ENCODE measurements around the gene DPM1.
A peak's percentile ranks its signal among the peaks of the same experiment; 100 is the strongest.

Gene DPM1

DNA sequence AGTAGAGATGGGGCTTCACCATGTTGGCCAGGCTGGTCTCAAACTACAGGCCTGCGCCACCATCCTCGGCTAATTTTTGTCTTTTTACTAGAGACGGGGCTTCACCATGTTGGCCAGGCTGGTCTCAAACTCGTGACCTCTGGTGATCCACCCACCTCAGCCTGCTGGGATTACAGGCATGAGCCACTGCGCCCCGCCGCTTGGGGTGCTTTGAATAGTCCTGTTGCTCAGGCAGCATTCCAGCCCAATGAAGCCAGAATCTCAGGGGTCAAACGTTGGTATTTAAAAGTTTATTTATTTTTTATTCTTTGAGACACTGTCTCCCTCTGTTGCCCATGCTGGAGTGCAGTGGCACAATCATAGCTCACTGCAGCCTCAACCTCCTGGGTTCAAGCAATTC lies 11.6 kb upstream of the DPM1 start:
- TF ChIP-seq, protein P1, sequence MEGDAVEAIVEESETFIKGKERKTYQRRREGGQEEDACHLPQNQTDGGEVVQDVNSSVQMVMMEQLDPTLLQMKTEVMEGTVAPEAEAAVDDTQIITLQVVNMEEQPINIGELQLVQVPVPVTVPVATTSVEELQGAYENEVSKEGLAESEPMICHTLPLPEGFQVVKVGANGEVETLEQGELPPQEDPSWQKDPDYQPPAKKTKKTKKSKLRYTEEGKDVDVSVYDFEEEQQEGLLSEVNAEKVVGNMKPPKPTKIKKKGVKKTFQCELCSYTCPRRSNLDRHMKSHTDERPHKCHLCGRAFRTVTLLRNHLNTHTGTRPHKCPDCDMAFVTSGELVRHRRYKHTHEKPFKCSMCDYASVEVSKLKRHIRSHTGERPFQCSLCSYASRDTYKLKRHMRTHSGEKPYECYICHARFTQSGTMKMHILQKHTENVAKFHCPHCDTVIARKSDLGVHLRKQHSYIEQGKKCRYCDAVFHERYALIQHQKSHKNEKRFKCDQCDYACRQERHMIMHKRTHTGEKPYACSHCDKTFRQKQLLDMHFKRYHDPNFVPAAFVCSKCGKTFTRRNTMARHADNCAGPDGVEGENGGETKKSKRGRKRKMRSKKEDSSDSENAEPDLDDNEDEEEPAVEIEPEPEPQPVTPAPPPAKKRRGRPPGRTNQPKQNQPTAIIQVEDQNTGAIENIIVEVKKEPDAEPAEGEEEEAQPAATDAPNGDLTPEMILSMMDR (IDR thresholded peaks at IDR 0.05; ENCODE audit: borderline replicate concordance, control extremely low read depth, extremely low read depth, insufficient read depth, missing control alignments): no peak
- no peak for DNase-seq (ENCODE audit: low spot score)
- in situ Hi-C loops (cut with MboI; ENCODE audit: low sequenced_read_pairs, unreplicated experiment): no loop called here

DNA sequence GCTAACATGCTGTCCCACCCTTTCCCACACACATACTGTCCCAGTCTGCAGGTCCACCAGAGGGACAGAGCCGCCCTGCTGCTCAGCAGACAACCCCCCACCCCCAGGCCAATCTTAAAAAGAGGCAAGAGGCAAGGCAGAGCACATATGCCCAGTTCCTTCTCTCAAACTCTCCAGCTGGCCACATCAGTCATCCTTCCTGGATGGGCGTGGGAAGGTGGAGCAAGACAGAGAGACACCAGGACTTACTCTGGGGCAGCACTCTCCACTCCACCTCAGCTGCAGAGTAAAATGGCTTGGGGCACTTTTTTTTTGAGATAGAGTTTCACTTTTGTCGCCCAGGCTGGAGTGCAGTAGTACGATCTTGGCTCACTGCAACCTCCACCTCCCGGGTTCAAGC lies 11.1 kb upstream of the DPM1 start:
- in situ Hi-C loops (cut with MboI; ENCODE audit: low sequenced_read_pairs, unreplicated experiment): no loop called here
- DNase-seq (ENCODE audit: low spot score): no peak
- TF ChIP-seq, protein P1 (IDR thresholded peaks at IDR 0.05; ENCODE audit: borderline replicate concordance, control extremely low read depth, extremely low read depth, insufficient read depth, missing control alignments): no peak

DNA sequence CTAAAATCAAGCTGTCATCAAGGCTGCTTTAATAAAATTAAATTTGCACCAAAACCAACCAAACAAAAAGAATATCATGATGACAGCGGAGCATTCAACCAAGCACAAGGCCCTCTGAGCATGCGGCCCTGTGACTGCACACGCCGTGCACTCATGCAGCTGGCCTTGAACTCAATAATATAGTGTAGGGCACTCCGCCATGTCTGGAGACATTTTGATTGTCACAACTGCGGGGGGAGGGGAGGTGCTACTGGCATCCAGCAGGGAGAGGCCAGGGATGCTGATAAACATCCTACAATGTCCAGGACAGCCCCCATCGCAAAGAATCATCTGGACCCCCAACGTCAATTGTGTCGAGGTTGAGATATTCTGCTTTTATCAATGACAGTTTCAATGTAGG lies 10.0 kb upstream of the DPM1 start:
- DNase-seq (ENCODE audit: low spot score): no peak
- TF ChIP-seq, protein P1 (IDR thresholded peaks at IDR 0.05; ENCODE audit: borderline replicate concordance, control extremely low read depth, extremely low read depth, insufficient read depth, missing control alignments): no peak
- in situ Hi-C loops (cut with MboI; ENCODE audit: low sequenced_read_pairs, unreplicated experiment): no loop called here

DNA sequence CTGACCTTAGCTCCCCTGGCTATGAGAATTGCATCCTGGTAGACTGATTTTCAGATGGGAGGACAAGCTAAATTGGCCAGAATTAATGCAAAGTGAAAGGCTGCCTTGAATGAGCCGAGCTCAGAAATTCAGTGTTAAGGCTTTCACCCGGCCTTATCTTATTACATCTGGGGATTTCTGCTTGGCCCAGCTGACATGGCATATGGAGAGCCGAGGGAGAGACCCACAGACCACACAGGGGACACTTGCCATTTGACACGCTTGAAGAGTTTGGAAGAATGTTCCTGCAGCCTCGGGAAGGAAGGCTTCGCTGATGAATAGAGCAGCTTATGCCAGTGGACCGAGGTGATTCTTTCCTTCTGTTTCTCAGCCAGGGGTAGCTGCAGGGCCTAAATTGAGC lies 9.3 kb upstream of the DPM1 start:
- no peak for DNase-seq (ENCODE audit: low spot score)
- in situ Hi-C loops (cut with MboI; ENCODE audit: low sequenced_read_pairs, unreplicated experiment): no loop called here
- TF ChIP-seq, protein P1 (IDR thresholded peaks at IDR 0.05; ENCODE audit: borderline replicate concordance, control extremely low read depth, extremely low read depth, insufficient read depth, missing control alignments): no peak

DNA sequence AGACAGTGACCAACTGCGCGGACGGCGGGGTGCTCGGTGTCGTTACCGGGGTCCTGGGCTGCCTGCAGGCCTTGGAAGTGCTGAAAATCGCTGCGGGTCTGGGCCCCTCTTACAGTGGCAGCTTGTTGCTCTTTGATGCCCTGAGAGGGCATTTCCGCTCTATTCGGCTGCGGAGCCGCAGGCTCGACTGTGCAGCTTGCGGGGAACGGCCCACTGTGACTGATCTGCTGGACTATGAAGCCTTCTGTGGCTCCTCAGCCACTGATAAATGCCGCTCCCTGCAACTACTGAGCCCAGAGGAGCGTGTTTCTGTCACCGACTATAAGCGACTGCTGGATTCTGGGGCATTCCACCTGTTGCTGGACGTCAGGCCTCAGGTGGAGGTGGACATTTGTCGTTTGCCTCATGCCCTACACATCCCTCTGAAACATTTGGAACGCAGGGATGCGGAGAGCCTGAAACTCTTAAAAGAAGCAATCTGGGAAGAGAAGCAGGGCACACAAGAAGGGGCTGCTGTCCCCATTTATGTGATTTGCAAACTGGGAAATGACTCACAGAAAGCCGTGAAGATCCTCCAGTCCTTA lies 1.3 kb upstream of the DPM1 start:
- TF ChIP-seq, protein P1 (IDR thresholded peaks at IDR 0.05; ENCODE audit: borderline replicate concordance, control extremely low read depth, extremely low read depth, insufficient read depth, missing control alignments): no peak
- no peak for DNase-seq (ENCODE audit: low spot score)
- in situ Hi-C loops (cut with MboI; ENCODE audit: low sequenced_read_pairs, unreplicated experiment): no loop called here

DNA sequence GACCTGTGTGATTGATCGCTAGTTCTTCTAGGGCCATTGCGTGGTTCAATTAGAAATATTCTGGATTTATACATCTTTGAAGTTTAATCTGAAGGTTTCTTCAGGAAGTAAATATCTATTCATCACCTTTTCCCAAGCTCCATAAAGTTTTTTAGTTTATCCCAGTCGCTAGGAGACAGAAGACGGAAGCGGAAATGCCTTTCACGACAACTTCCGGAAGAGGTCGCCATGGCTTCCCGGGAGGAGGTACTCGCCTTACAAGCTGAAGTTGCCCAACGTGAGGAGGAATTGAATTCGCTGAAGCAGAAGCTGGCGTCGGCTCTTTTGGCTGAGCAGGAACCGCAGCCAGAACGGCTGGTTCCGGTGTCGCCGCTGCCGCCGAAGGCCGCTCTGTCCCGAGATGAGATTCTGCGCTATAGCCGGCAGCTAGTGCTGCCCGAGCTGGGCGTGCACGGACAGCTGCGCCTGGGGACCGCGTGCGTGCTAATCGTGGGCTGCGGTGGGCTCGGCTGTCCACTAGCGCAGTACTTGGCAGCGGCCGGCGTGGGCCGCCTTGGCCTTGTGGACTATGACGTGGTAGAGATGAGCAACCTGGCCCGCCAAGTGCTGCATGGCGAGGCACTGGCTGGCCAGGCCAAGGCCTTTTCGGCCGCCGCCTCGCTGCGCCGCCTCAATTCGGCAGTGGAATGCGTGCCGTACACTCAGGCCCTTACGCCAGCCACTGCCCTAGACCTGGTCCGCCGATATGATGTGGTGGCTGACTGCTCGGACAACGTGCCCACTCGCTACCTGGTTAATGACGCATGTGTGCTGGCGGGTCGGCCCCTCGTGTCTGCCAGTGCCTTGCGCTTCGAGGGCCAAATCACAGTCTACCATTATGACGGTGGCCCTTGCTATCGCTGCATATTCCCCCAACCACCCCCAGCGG lies 547 bp upstream of the DPM1 start, which contains the start of gene MOCS3:
Gene MOCS3 (plus strand): TSS at position 204 of the 928 bp plus-strand sequence. CDS start 25 bp downstream, at position 229.
- in situ Hi-C loops (cut with MboI; ENCODE audit: low sequenced_read_pairs, unreplicated experiment): no loop called here
- TF ChIP-seq, protein P1 (IDR thresholded peaks at IDR 0.05; ENCODE audit: borderline replicate concordance, control extremely low read depth, extremely low read depth, insufficient read depth, missing control alignments): no peak

More for the DNA sequence above, 547 bp upstream of the DPM1 start, which contains the start of gene MOCS3:
- DNase-seq (ENCODE audit: low spot score): peak; percentile 90

Measured in GM13976 (cell line).